Stimulated activated CD4-positive, alpha-beta T cell treated with anti-CD3 and anti-CD28 coated beads, Interleukin-1b, Interleukin-23, amount 100 ng/mL, for 24 hours (primary cell): Measurements from ENCODE around the gene OR1E2.
"Not testable (repeated sequence)": the region's sequence is repeated elsewhere in the genome, so short reads cannot be mapped to it uniquely, and the experiment has no call there.

ENCODE experiments used
- DNase-seq, 4 experiments: peaks; one replicate each; pipeline ENCODE4 v3.0.0-alpha.2; 2020; ENCODE audit warnings: low read depth in 4 of 4, low spot score in 1 of 4

The OR1E2 gene

DNA sequence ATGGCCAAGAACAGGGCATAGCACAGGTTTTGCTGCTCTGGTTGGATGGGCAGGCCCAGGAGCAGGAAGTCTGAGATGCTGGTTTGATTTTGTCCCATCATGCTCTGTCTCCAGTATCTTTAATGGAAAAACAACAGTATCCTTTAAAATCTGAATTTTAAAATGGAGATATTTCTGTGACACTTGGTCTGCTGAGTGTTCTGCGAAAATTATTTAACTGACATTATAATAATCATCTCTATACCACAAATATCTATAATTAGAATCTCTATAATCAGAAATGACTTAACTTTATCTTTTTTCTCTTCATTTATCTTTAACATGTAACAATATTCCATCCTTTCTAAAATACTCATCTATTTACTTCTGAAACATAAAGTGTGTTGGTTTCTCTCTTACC lies 35.3 kb downstream of the OR1E2 start, which contains the start of gene OR1E1:
OR1E1 (minus strand) TSS at position 101 of the 400 bp plus-strand sequence; CDS start at position 101, 0 bp downstream.
- no peak for DNase-seq

DNA sequence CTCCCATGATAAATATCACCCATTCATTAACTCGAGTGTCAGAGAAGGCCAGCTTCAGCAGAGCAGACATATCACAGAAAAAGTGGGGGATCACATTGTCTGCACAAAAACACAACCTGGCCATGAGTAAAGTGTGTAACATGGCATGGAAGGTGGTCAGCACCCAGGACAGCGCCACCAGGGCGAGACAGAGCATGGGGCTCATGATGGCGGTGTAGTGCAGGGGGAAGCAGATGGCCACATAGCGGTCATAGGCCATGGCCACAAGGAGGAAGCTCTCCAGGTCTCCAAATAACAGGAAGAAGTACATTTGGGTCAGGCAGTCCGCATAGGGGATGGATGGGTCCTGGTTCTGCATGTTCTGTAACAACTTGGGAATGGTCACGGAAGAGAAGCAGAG lies 35.8 kb downstream of the OR1E2 start:
- not testable (repeated sequence) for DNase-seq

DNA sequence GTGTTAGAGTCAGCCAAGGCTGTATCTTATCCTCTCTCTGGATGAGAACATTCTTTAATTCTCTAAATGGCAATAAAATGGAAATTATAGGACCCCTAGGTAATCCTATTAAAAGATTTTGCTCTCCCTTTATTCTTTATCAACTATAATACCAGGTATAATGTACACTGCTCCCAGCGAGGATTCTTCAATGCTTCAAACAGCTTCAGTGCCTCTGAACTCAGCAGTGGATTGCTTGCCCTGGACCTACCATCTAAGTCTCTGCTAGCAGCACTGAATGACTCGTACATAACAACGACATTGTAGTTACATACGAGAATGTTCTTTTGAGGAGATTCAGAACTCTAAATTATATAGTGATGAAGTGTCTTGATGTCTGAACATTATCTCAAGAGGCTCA lies 43.9 kb downstream of the OR1E2 start:
- DNase-seq: no peak

DNA sequence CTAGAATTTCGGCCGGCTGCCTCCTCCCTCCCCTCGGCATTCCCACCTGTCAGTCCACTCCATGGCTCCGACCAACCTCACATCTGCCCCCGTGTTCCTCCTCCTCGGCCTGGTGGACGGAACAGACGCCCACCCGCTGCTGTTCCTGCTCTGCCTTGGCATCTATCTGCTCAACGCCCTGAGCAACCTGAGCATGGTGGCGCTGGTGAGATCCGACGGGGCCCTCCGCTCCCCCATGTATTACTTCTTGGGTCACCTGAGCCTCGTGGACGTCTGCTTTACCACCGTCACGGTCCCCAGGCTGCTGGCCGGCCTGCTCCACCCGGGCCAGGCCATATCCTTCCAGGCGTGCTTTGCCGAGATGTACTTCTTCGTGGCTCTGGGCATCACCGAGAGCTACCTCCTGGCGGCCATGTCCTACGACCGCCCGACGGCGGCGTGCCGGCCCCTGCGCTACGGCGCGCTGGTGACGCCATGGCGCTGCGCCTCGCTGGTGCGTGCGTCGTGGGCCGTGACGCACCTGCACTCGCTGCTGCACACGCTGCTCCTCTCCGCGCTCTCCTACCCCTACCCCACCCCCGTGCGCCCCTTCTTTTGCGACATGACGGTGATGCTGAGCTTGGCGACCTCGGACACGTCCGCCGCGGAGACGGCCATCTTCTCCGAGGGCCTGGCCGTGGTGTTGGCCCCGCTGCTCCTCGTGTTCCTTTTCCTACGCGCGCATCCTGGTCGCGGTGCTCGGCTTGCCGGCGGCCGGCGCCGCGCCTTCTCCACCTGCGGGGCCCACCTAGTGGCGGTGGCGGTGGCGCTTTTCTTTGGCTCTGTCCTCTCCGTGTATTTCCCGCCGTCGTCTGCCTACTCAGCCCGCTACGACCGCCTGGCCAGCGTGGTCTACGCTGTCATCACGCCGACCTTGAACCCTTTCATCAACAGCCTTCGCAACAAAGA lies 47.5 kb downstream of the OR1E2 start, which contains the start of gene OR3A2:
OR3A2 (minus strand) TSS at position 440 of the 948 bp plus-strand sequence.
- peak in 2 of 4 experiments; percentile 7 to 8 for DNase-seq
